ENCODE measurements around the gene SPEG.

- TF ChIP-seq NR3C1 (CRISPR knock-in tag; conservative IDR thresholded peaks at IDR 0.05; ENCODE audit: low read depth) = no peak
- TF ChIP-seq ETV6 (CRISPR knock-in tag; IDR thresholded peaks at IDR 0.05) = no peak
- TF ChIP-seq CTCF (IDR thresholded peaks at IDR 0.05) = no peak
- TF ChIP-seq AFF4 (CRISPR knock-in tag; IDR thresholded peaks at IDR 0.05; ENCODE audit: borderline replicate concordance) = no peak
- no peak for TF ChIP-seq ATF3 (CRISPR knock-in tag; conservative IDR thresholded peaks at IDR 0.05)
- no peak for TF ChIP-seq ZNF671 (CRISPR knock-in tag; IDR thresholded peaks at IDR 0.05)
- TF ChIP-seq MYBL2 (CRISPR knock-in tag; IDR thresholded peaks at IDR 0.05) = no peak
- TF ChIP-seq ZNF281 (CRISPR knock-in tag; IDR thresholded peaks at IDR 0.05) = no peak
- TF ChIP-seq ZNF396 (CRISPR knock-in tag; IDR thresholded peaks at IDR 0.05; ENCODE audit: borderline replicate concordance) = no peak
- TF ChIP-seq NR2C2 (CRISPR knock-in tag; IDR thresholded peaks at IDR 0.05) = no peak
Observed at GRCh38 chr2:219434468-219434717, 250 bp upstream of the SPEG start.
